Inflammatory macrophage treated with lipopolysaccharide for 1 hour (primary cell): Measurements from ENCODE around the gene COL13A1.

Experiments used
- DNase-seq, 2 donors: peaks; one replicate each; pipeline ENCODE4 v3.0.0-alpha.2; 2020 to 2022

COL13A1 gene

DNA sequence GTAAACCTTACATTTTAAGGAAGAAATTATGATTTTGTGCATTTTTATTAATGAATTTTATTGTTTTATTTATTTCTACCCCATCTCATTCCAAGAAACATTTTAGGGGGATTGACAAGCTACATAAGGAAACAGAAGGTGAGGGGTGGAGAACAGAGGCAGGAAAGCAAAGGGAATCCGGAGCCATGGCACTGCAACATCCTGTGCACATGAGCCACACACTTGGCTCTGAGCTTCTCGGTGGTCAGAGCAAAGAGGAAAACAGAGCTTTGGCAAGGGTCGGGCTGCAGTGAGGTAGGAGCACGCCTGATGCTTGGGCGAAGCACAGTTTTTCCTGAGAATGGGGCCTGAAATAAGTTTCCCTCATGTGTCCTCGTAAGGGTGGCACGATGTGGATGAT is 68.9 kb downstream of the COL13A1 start:
- no peak for DNase-seq

DNA sequence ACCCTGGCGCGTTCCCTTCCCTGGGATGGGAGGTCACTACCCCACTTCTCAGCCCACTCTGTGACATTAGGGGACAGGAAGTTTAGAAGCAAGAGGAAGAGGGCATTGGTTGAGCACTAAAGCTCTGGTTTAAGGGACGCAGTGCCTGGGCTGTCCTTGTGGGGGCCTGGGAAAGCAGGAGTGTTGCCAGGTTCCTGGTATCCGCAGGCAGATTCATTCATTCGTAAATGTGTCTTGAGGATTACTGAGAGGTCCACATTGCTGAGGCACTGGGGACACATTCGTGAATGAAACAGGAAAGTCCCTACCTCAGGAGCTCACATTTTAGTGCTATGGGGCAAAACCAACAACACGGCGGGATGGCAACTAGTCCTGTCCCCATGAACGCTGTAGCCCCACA is 69.4 kb downstream of the COL13A1 start:
- no peak for DNase-seq

- no peak for DNase-seq
Measured at GRCh38 chr10:69872323-69872722, 70.6 kb downstream of the COL13A1 start.

GRCh38 chr10:69873135-69873639 is 71.5 kb downstream of the COL13A1 start:
- no peak for DNase-seq

DNA sequence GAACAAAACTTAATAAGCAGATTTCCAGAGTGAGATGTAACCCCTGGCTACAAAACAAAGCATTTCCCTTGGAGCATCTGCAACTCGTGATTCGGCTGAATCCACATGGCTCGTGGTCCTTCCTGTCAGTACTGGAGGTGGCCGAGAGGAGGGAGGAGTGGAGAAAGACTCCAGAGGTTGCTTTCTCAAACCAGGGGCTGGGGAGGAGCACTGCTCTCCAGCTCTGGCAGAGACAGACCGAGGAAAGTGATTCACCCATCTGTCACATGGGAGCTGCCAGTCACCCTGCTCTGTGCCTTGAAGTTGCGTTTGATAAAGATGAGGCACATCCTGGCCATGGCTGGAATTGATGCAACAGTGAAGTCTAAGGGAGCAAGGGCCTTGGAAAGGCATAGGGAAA is 72.7 kb downstream of the COL13A1 start:
- no peak for DNase-seq

- no peak for DNase-seq
Measured at GRCh38 chr10:69875856-69876255, 74.2 kb downstream of the COL13A1 start.

DNA sequence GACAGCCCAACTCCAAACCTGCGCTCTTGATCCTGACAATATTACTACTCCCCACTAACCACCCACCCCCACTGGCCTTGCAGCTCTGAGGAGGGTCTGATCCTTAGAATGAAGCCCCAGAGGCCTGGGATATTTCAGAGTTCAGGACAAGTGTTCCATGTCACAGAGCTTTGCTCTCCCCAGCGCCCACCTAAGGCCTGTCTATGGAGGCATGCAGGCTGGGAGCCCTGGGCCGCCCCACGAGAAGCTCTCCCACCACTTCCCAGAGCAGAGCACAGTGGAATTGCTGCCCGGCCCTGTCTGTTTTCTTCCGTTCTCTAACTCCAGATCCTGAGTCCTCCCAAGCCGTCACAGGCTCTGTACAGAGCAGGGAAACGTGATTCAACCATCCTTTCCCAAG is 74.6 kb downstream of the COL13A1 start:
- no peak for DNase-seq

DNA sequence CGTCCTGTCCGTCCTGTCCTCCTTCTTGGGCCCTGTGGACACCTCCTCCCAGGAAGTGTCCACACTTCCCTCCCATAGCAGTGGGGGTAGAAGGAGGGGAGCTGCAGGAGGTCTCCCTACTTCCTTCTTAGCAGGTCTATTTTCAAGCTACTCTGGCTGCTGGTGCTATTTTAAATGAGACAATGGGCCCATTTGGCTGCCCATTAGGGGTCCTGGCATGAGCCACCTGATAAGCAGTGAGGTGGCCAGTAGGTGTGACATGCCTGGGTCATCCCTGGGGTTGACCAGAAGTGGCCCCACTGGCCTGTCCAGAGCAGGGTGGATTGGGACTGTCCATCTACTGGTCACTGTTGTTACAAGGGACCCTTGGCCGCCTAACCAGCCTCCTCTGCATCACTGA is 75.2 kb downstream of the COL13A1 start:
- DNase-seq = no peak

GRCh38 chr10:69878038-69878437 is 76.3 kb downstream of the COL13A1 start:
- no peak for DNase-seq

GRCh38 chr10:69878951-69879350 is 77.2 kb downstream of the COL13A1 start:
- no peak for DNase-seq

DNA sequence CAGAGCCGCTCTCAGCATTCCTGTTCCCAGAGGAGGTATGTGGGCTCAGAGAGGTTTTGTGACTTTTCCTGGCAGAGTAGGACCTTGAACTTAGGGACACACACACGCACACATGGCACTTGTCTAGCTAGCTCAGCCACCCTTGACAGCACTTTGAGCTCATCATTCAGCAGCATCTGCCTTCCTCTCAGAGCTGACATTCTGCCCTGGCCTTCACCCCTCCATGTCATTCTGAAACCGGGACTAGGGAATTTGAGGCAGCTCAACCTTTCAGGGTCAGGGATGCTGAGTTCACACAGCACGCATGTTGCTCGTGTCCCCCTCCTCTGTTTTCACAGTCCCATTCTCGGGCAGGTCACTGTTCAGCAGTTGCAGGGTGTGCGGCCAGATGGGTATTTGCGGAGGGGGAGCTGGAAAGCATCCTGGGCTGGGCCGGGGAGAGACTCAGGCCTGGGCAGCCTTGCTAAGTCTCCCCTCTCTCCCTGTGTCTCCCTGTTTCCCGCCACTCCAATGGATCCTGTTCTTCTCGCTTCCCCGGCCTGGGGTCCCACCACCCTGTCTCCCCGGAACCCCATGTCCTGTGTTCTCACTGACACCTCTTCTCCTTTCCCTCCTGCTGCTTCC is 78.0 kb downstream of the COL13A1 start:
- DNase-seq = no peak

- no peak for DNase-seq
Measured at GRCh38 chr10:69880301-69881081, 78.8 kb downstream of the COL13A1 start.

- no peak for DNase-seq
Measured at GRCh38 chr10:69881202-69881601, 79.5 kb downstream of the COL13A1 start.

- no peak for DNase-seq
Measured at GRCh38 chr10:69883310-69884023, 81.8 kb downstream of the COL13A1 start.

- no peak for DNase-seq
Measured at GRCh38 chr10:69884024-69884367, 82.3 kb downstream of the COL13A1 start.

- DNase-seq = no peak
Measured at GRCh38 chr10:69884686-69885085, 83.0 kb downstream of the COL13A1 start.

GRCh38 chr10:69885379-69886013 is 83.8 kb downstream of the COL13A1 start:
- no peak for DNase-seq

- DNase-seq = no peak
Measured at GRCh38 chr10:69888882-69889584, 87.3 kb downstream of the COL13A1 start.

- DNase-seq = no peak
Measured at GRCh38 chr10:69890065-69890847, 88.5 kb downstream of the COL13A1 start.

DNA sequence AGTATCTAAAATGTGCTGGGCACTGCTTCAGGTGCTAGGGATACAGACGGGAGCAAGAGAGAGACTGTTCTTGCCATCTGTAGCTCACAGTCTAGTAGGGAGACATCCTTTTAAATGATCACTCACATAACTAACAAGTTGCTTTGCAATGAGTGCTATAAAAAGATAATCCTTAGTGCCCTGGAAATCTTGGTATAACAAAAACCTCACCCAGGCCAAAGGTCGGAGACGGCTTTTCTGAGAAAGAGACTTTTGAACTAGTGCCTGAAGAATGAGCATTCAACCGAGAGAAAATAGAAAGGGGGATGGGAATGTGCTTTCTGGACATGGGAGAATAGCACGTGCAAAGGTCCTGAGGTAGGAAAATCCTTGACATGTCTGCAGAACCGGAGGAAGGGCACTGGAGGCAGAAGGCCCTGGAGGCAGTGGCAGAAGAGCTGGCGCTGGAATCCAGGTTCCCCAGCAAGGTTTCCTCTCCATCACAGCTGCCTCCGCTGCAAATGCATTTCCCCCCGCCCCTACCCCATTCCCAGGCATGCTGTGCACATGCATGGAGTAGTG is 89.4 kb downstream of the COL13A1 start:
- DNase-seq = no peak

GRCh38 chr10:69892406-69892805 is 90.7 kb downstream of the COL13A1 start:
- no peak for DNase-seq

DNA sequence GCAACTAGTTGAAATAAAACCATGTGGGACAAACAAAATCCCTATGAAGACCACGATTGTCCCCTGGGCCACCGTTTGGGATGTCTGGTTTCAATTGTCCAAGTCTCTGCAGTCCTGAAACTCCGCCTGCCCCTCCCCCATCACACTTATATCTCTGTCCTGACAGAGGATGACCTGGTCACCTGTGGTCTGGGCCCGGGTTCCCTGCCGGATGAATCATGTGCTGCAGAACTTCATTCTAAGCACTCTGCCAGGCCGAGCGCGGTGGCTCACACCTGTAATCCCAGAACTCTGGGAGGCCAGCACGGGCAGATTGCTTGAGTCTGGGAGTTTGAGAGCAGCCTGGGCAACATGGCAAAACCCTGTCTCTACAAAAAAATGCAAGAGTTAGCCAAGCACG is 91.1 kb downstream of the COL13A1 start:
- no peak for DNase-seq
